Measurements from ENCODE around the gene MAB21L4.

MAB21L4 gene

GRCh38 chr2:240839152-240840143 lies 56.5 kb downstream of the MAB21L4 start:
- TF ChIP-seq CTCF (IDR thresholded peaks at IDR 0.05; ENCODE audit: insufficient read depth, missing control alignments): no peak
- no peak for DNase-seq (ENCODE audit: insufficient read length, low spot score)
- no peak for FAIRE-seq

DNA sequence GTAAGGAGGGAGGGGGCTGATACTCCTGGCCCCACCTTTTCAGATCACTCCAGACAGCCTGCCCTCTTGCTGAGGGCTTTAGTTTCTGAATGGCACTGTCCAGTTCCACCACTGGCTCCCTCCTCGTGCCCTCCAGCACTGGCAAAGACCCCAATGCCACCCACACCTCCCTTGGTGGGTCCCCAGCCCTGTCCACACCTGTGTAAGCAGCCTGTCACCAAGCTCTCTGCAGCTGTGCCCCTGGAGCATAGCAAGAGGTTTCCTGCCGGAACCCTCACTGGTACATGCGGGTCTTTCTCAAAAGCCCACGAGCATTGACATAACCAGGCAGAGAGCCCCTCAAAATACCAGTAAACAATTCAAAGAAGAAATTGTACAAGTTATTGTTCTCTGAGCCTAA lies 58.3 kb downstream of the MAB21L4 start:
- no peak for TF ChIP-seq CTCF (IDR thresholded peaks at IDR 0.05; ENCODE audit: insufficient read depth, missing control alignments)
- DNase-seq (ENCODE audit: insufficient read length, low spot score) (no peak), FAIRE-seq (no peak)

DNA sequence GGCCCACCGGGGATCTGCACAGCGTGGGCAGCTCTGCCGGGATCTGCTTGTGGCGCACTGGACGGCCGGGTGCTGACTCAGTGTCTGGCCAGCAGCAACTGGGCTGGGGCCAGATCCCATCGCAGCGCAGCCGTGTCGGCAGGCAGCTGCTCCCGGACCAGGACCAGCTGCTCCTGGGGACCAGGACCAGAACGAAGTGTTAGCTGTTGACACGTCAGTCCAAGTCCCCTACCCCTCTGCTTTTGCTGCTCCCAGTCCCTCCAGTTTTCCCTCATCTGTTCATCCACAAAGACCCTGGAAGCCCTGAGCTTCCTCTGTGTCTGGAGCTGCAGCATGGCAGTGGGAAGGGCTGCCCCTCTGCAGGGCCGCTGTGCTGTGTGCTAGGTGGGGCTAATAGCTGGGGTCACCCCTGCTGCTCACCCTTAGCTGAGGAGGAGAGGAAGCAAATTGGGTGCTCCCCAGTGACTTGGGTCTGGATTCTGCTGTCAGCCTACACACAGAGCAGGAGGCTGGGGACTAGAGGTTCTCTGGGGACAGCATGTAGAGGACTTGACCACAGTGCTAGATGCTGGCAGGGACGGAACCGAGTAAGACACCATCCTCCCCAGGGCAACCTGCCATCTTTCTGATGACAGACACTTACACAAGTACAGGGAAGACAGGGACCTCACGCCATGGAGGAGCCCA lies 59.0 kb downstream of the MAB21L4 start:
- DNase-seq (ENCODE audit: insufficient read length, low spot score) (no peak), FAIRE-seq (no peak)
- no peak for TF ChIP-seq CTCF (IDR thresholded peaks at IDR 0.05; ENCODE audit: insufficient read depth, missing control alignments)

All from D721Med (cell line).